Activated CD8-positive, alpha-beta memory T cell treated with anti-CD3 and anti-CD28 coated beads, Interleukin-2, amount 50 U/mL, for 1 hour (primary cell): ENCODE measurements around the gene RAPGEF3.

Source experiments
- DNase-seq: peaks from one replicate; pipeline ENCODE4 v3.0.0-alpha.2; 2020; ENCODE audit errors: extremely low read depth

Gene RAPGEF3

GRCh38 chr12:47689215-47689614 lies 69.5 kb downstream of the RAPGEF3 start:
- DNase-seq, result no peak

- DNase-seq, result no peak
These were observed 71.0 kb downstream of the RAPGEF3 start for GRCh38 chr12:47687636-47688035.

DNA sequence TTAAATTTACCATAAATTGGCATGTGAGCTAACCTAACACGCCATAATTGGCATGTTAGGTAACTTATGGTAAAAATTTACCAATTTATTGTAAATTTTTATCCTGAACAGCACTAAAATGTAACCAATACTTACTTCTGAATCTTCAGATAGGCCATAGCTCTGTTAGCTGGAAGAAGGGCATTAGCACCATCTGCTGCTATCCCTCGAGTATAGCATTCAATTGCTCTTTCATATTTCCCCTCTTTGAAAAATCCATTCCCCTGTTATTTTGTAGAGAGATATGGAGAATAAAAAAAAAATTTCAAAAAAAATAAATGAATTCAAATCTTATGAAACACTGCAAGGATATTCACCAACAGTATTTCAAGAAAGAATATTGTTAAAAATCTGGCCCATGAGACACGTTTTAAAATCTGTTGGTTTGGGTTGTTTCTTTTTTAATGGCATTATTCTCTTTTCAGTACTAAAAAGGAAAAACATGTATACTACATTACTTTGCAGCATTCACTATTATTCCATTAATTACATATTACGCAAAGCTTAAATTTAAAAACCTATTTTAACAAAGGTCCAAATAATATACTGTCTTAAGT lies 71.9 kb downstream of the RAPGEF3 start:
- DNase-seq, result no peak
